ENCODE results near the gene SLC40A1.
"Not testable (repeated sequence)": the region's sequence is repeated elsewhere in the genome, so short reads cannot be mapped to it uniquely, and the experiment has no call there.

SLC40A1 gene

GRCh38 chr2:189580658-189581353, at the start of gene SLC40A1:
SLC40A1 (minus strand) TSS chr2:189580786; CDS start chr2:189580460, 326 bp downstream.
- DNase-seq = peak; percentile 65

GRCh38 chr2:189629531-189630453, 49.2 kb upstream of the SLC40A1 start:
- no peak for DNase-seq

GRCh38 chr2:189628817-189629530, 48.4 kb upstream of the SLC40A1 start:
- no peak for DNase-seq

- DNase-seq = no peak
Measured at GRCh38 chr2:189627789-189628188, 47.2 kb upstream of the SLC40A1 start.

- no peak for DNase-seq
Measured at GRCh38 chr2:189625636-189626035, 45.0 kb upstream of the SLC40A1 start.

GRCh38 chr2:189624648-189625355, 44.2 kb upstream of the SLC40A1 start:
- DNase-seq = no peak

- DNase-seq = no peak
Measured at GRCh38 chr2:189623049-189623448, 42.5 kb upstream of the SLC40A1 start.

GRCh38 chr2:189621781-189622180, 41.2 kb upstream of the SLC40A1 start:
- DNase-seq = no peak

- DNase-seq = no peak
Measured at GRCh38 chr2:189618197-189618596, 37.6 kb upstream of the SLC40A1 start.

- DNase-seq = no peak
Measured at GRCh38 chr2:189614585-189614984, 34.0 kb upstream of the SLC40A1 start.

GRCh38 chr2:189613650-189614420, 33.2 kb upstream of the SLC40A1 start:
- no peak for DNase-seq

- no peak for DNase-seq
Measured at GRCh38 chr2:189613077-189613636, 32.6 kb upstream of the SLC40A1 start.

GRCh38 chr2:189610700-189611099, 30.1 kb upstream of the SLC40A1 start:
- DNase-seq = no peak

GRCh38 chr2:189609853-189610252, 29.3 kb upstream of the SLC40A1 start:
- DNase-seq = no peak

- DNase-seq = no peak
Measured at GRCh38 chr2:189609423-189609816, 28.8 kb upstream of the SLC40A1 start.

GRCh38 chr2:189608795-189609422, 28.3 kb upstream of the SLC40A1 start:
- DNase-seq = no peak

- DNase-seq = no peak
Measured at GRCh38 chr2:189608170-189608569, 27.6 kb upstream of the SLC40A1 start.

GRCh38 chr2:189602233-189602632, 21.6 kb upstream of the SLC40A1 start:
- DNase-seq = no peak

- DNase-seq = not testable (repeated sequence)
Measured at GRCh38 chr2:189601652-189602051, 21.1 kb upstream of the SLC40A1 start.

GRCh38 chr2:189601043-189601442, 20.5 kb upstream of the SLC40A1 start:
- no peak for DNase-seq

- DNase-seq = no peak
Measured at GRCh38 chr2:189599245-189599644, 18.7 kb upstream of the SLC40A1 start.

Data from stimulated activated naive CD4-positive, alpha-beta T cell treated with Interleukin-2 at 50 U/mL for 16 hours (primary cell).